Cerebellar nuclear complex (tissue), 1 donor: Measurements from ENCODE around the gene ZNF75A.
"Not testable (repeated sequence)": the region's sequence is repeated elsewhere in the genome, so short reads cannot be mapped to it uniquely, and the experiment has no call there.

Experiments used
- DNase-seq, 2 experiments: peaks; one replicate each; lab custom pipeline; 2025; lab: John Stamatoyannopoulos, UW

Gene ZNF75A

GRCh38 chr16:3305109-3306068 is at the start of gene ZNF75A, which contains the start of gene TIGD7:
ZNF75A (plus strand) TSS chr16:3305497; CDS start chr16:3308429, 2,932 bp downstream.
TIGD7 (minus strand) TSS chr16:3305430; CDS start chr16:3300614, 4,816 bp downstream.
- DNase-seq = peak; percentile 73 to 87

- DNase-seq = no peak
These were observed 49.0 kb upstream of the ZNF75A start, which contains the start of gene MEFV for GRCh38 chr16:3256146-3256865. MEFV (minus strand) TSS chr16:3256633; CDS start chr16:3256587, 46 bp downstream.

GRCh38 chr16:3256866-3257465 is 48.3 kb upstream of the ZNF75A start:
- DNase-seq = no peak

GRCh38 chr16:3259836-3260235 is 45.5 kb upstream of the ZNF75A start:
- no peak for DNase-seq

- no peak for DNase-seq
These were observed 42.8 kb upstream of the ZNF75A start for GRCh38 chr16:3262517-3262916.

- DNase-seq = peak; percentile 88 to 96
These were observed 40.9 kb upstream of the ZNF75A start for GRCh38 chr16:3264137-3265036.

GRCh38 chr16:3266873-3267537 is 38.3 kb upstream of the ZNF75A start:
- no peak for DNase-seq

- DNase-seq = no peak
These were observed 37.0 kb upstream of the ZNF75A start for GRCh38 chr16:3268294-3268693.

GRCh38 chr16:3270718-3271117 is 34.6 kb upstream of the ZNF75A start:
- not testable (repeated sequence) for DNase-seq

- not testable (repeated sequence) for DNase-seq
These were observed 34.0 kb upstream of the ZNF75A start for GRCh38 chr16:3271281-3271680.

- DNase-seq = no peak
These were observed 30.8 kb upstream of the ZNF75A start for GRCh38 chr16:3274490-3274889.

GRCh38 chr16:3274947-3275346 is 30.4 kb upstream of the ZNF75A start:
- no peak for DNase-seq

GRCh38 chr16:3276679-3277078 is 28.6 kb upstream of the ZNF75A start:
- no peak for DNase-seq

- DNase-seq = no peak
These were observed 24.0 kb upstream of the ZNF75A start for GRCh38 chr16:3281222-3281820.

GRCh38 chr16:3282103-3282729 is 23.1 kb upstream of the ZNF75A start:
- no peak for DNase-seq

- peak; percentile 89 to 91 for DNase-seq
These were observed 22.4 kb upstream of the ZNF75A start, which contains the start of gene ZNF263 for GRCh38 chr16:3282730-3283542. ZNF263 (plus strand) TSS chr16:3283491; CDS start chr16:3283819, 328 bp downstream.

GRCh38 chr16:3283543-3284447 is 21.5 kb upstream of the ZNF75A start:
- DNase-seq = no peak

- DNase-seq = no peak
These were observed 20.2 kb upstream of the ZNF75A start for GRCh38 chr16:3285131-3285530.
